ENCODE data around the gene TEX9. TPM values are rescaled to one million over a fixed set of nuclear protein-coding genes. Genes with fewer than 3 reads are reported as not detected.
"Not testable (repeated sequence)": the region's sequence is repeated elsewhere in the genome, so short reads cannot be mapped to it uniquely, and the experiment has no call there.

TEX9 gene
- total RNA-seq, 2 experiments from 2014 or later: 0.76 to 1.8 TPM

GRCh38 chr15:56383010-56383409, 17.8 kb downstream of the TEX9 start:
- H3K4me3 Mint-ChIP-seq: no peak overlapping the region
- peaks cover 10% of the 10 kb centered on the region for H3K9me3 Mint-ChIP-seq (ENCODE audit: low read depth)
- ATAC-seq: no peak
- no peaks in the 10 kb centered on the region for H3K4me1 Mint-ChIP-seq
- peaks cover 2% of the 10 kb centered on the region for H3K27me3 Mint-ChIP-seq
- H3K36me3 Mint-ChIP-seq: peaks cover 2% of the 10 kb centered on the region
- DNase-seq: no peak
- CTCF ChIA-PET: no interaction called here
- no peak overlapping the region for H3K27ac Mint-ChIP-seq

GRCh38 chr15:56385908-56386307, 20.7 kb downstream of the TEX9 start:
- Mint-ChIP-seq H3K27me3 (no peaks in the 10 kb centered on the region), H3K36me3 (no peaks in the 10 kb centered on the region), H3K9me3 (ENCODE audit: low read depth) (peaks cover 2% of the 10 kb centered on the region), H3K4me3 (no peak overlapping the region), H3K27ac (no peak overlapping the region), H3K4me1 (no peaks in the 10 kb centered on the region)
- DNase-seq (no peak), ATAC-seq (no peak)
- CTCF ChIA-PET: no interaction called here

- CTCF ChIA-PET: no interaction called here
- H3K9me3 Mint-ChIP-seq (ENCODE audit: low read depth): no peaks in the 10 kb centered on the region
- H3K27me3 Mint-ChIP-seq: no peaks in the 10 kb centered on the region
- no peak overlapping the region for H3K4me3 Mint-ChIP-seq
- DNase-seq: no peak
- H3K36me3 Mint-ChIP-seq: no peaks in the 10 kb centered on the region
- no peak overlapping the region for H3K27ac Mint-ChIP-seq
- ATAC-seq: no peak
- H3K4me1 Mint-ChIP-seq: no peaks in the 10 kb centered on the region
Measured at GRCh38 chr15:56390739-56391267, 25.6 kb downstream of the TEX9 start.

GRCh38 chr15:56393277-56393676, 28.1 kb downstream of the TEX9 start:
- H3K27ac Mint-ChIP-seq: no peak overlapping the region
- no peaks in the 10 kb centered on the region for H3K9me3 Mint-ChIP-seq (ENCODE audit: low read depth)
- no peak for ATAC-seq
- no peak for DNase-seq
- no peak overlapping the region for H3K4me3 Mint-ChIP-seq
- no peaks in the 10 kb centered on the region for H3K4me1 Mint-ChIP-seq
- CTCF ChIA-PET: no interaction called here
- H3K27me3 Mint-ChIP-seq: no peaks in the 10 kb centered on the region
- no peaks in the 10 kb centered on the region for H3K36me3 Mint-ChIP-seq

GRCh38 chr15:56394909-56395308, 29.7 kb downstream of the TEX9 start:
- no peaks in the 10 kb centered on the region for H3K9me3 Mint-ChIP-seq (ENCODE audit: low read depth)
- no peak for ATAC-seq
- no peak for DNase-seq
- H3K27ac Mint-ChIP-seq: no peak overlapping the region
- no peaks in the 10 kb centered on the region for H3K4me1 Mint-ChIP-seq
- peaks cover 2% of the 10 kb centered on the region for H3K27me3 Mint-ChIP-seq
- no peak overlapping the region for H3K4me3 Mint-ChIP-seq
- H3K36me3 Mint-ChIP-seq: no peaks in the 10 kb centered on the region
- CTCF ChIA-PET: no interaction called here

- CTCF ChIA-PET; ATAC-seq; H3K9me3 Mint-ChIP-seq (ENCODE audit: low read depth); H3K4me3 Mint-ChIP-seq; DNase-seq; H3K27ac Mint-ChIP-seq; H3K36me3 Mint-ChIP-seq; H3K4me1 Mint-ChIP-seq: not testable (repeated sequence)
- peaks cover 16% of the 10 kb centered on the region for H3K27me3 Mint-ChIP-seq
Measured at GRCh38 chr15:56397325-56397724, 32.1 kb downstream of the TEX9 start.

GRCh38 chr15:56399209-56399608, 34.0 kb downstream of the TEX9 start:
- H3K4me1 Mint-ChIP-seq; H3K4me3 Mint-ChIP-seq; CTCF ChIA-PET; DNase-seq; H3K27ac Mint-ChIP-seq; H3K9me3 Mint-ChIP-seq (ENCODE audit: low read depth); H3K36me3 Mint-ChIP-seq; ATAC-seq: not testable (repeated sequence)
- peaks cover 19% of the 10 kb centered on the region for H3K27me3 Mint-ChIP-seq

GRCh38 chr15:56410721-56411120, 45.5 kb downstream of the TEX9 start:
- no peaks in the 10 kb centered on the region for H3K36me3 Mint-ChIP-seq
- no peaks in the 10 kb centered on the region for H3K9me3 Mint-ChIP-seq (ENCODE audit: low read depth)
- ATAC-seq (no peak), DNase-seq (no peak)
- H3K4me3 Mint-ChIP-seq: no peak overlapping the region
- CTCF ChIA-PET: interaction anchor here (0.9 kb wide), 1 partner anchor 16 kb away, joined by 3 read pairs; no protein-coding TSS in a partner anchor
- H3K27ac Mint-ChIP-seq: no peak overlapping the region
- H3K27me3 Mint-ChIP-seq: peaks cover 3% of the 10 kb centered on the region
- H3K4me1 Mint-ChIP-seq: no peaks in the 10 kb centered on the region

GRCh38 chr15:56411122-56411749, 46.0 kb downstream of the TEX9 start:
- no peak for ATAC-seq

GRCh38 chr15:56413114-56413733, 48.0 kb downstream of the TEX9 start:
- DNase-seq; H3K4me3 Mint-ChIP-seq; H3K4me1 Mint-ChIP-seq; H3K36me3 Mint-ChIP-seq; H3K27ac Mint-ChIP-seq; CTCF ChIA-PET; H3K9me3 Mint-ChIP-seq (ENCODE audit: low read depth); ATAC-seq: not testable (repeated sequence)
- H3K27me3 Mint-ChIP-seq: peaks cover 13% of the 10 kb centered on the region

More at GRCh38 chr15:56411122-56411749, 46.0 kb downstream of the TEX9 start:
- Mint-ChIP-seq H3K36me3 (no peaks in the 10 kb centered on the region), H3K9me3 (ENCODE audit: low read depth) (no peaks in the 10 kb centered on the region), H3K4me3 (no peak overlapping the region), H3K4me1 (no peaks in the 10 kb centered on the region), H3K27ac (no peak overlapping the region), H3K27me3 (peaks cover 3% of the 10 kb centered on the region)
- CTCF ChIA-PET: interaction anchor here (0.9 kb wide), 1 partner anchor 15 kb away, joined by 3 read pairs; no protein-coding TSS in a partner anchor
- no peak for DNase-seq

- H3K27me3 Mint-ChIP-seq: no peaks in the 10 kb centered on the region
- CTCF ChIA-PET: interaction anchor here (1.7 kb wide), 1 partner anchor 177 kb away, joined by 4 read pairs; no protein-coding TSS in a partner anchor
- peaks cover 7% of the 10 kb centered on the region for H3K4me1 Mint-ChIP-seq
- H3K36me3 Mint-ChIP-seq: peaks cover 4% of the 10 kb centered on the region
- no peak for DNase-seq
- no peak overlapping the region for H3K4me3 Mint-ChIP-seq
- ATAC-seq: no peak
- H3K9me3 Mint-ChIP-seq (ENCODE audit: low read depth): peaks cover 2% of the 10 kb centered on the region
- H3K27ac Mint-ChIP-seq: no peak overlapping the region
Measured at GRCh38 chr15:56425276-56425675, 60.0 kb downstream of the TEX9 start.

- CTCF ChIA-PET: interaction anchor here (1.3 to 1.7 kb wide), 2 partner anchors 15 to 177 kb away, joined by 3 to 4 read pairs; no protein-coding TSS in a partner anchor
- peaks cover 4% of the 10 kb centered on the region for H3K36me3 Mint-ChIP-seq
- H3K4me3 Mint-ChIP-seq: no peak overlapping the region
- ATAC-seq (no peak), DNase-seq (no peak)
- H3K27ac Mint-ChIP-seq: no peak overlapping the region
- H3K9me3 Mint-ChIP-seq (ENCODE audit: low read depth): peaks cover 2% of the 10 kb centered on the region
- H3K4me1 Mint-ChIP-seq: peaks cover 7% of the 10 kb centered on the region
- H3K27me3 Mint-ChIP-seq: no peaks in the 10 kb centered on the region
Measured at GRCh38 chr15:56425976-56426375, 60.8 kb downstream of the TEX9 start.

- ATAC-seq (no peak), DNase-seq (no peak)
- CTCF ChIA-PET: interaction anchor here (1.1 to 1.8 kb wide), 2 partner anchors 180 to 184 kb away, joined by 4 to 9 read pairs; no protein-coding TSS in a partner anchor
- Mint-ChIP-seq H3K4me3 (no peak overlapping the region), H3K27me3 (peaks cover 4% of the 10 kb centered on the region), H3K4me1 (peaks cover 5% of the 10 kb centered on the region), H3K36me3 (peaks cover 3% of the 10 kb centered on the region), H3K27ac (no peak overlapping the region), H3K9me3 (ENCODE audit: low read depth) (peaks cover 2% of the 10 kb centered on the region)
Measured at GRCh38 chr15:56428821-56429458, 63.7 kb downstream of the TEX9 start.

Measured in activated CD8-positive, alpha-beta memory T cell treated with anti-CD3 and anti-CD28 coated beads, Interleukin-2, amount 10 ng/mL, durations not matched to agents 7 days and 5 days (primary cell).